NCI-H345 treated with DMSO at 0.1 percent for 48 hours (cell line): ENCODE results near the gene GRK6.

Source experiments
- DNase-seq: peaks from one replicate; lab custom pipeline; 2025; ENCODE audit not compliant: unreplicated experiment; lab: John Stamatoyannopoulos, UW

GRK6 gene

GRCh38 chr5:177426566-177427210 is at the start of gene GRK6:
Gene GRK6 (plus strand): TSS chr5:177426676. CDS start chr5:177426846, 170 bp downstream.
- no peak for DNase-seq

GRCh38 chr5:177377851-177378776 is 48.4 kb upstream of the GRK6 start:
- DNase-seq, result no peak

- DNase-seq, result no peak
Observed at GRCh38 chr5:177378884-177379883, 47.3 kb upstream of the GRK6 start.

- DNase-seq, result no peak
Observed at GRCh38 chr5:177380805-177381126, 45.7 kb upstream of the GRK6 start.

- DNase-seq, result no peak
Observed at GRCh38 chr5:177382423-177383029, 44.0 kb upstream of the GRK6 start.

- DNase-seq, result no peak
Observed at GRCh38 chr5:177383181-177383580, 43.3 kb upstream of the GRK6 start.

- DNase-seq, result no peak
Observed at GRCh38 chr5:177384134-177384533, 42.3 kb upstream of the GRK6 start, which contains the start of gene SLC34A1. Gene SLC34A1 (plus strand): TSS chr5:177384434. CDS start chr5:177385742, 1,308 bp downstream.

GRCh38 chr5:177385720-177386119 is 40.8 kb upstream of the GRK6 start:
- no peak for DNase-seq

- DNase-seq, result no peak
Observed at GRCh38 chr5:177386542-177386941, 39.9 kb upstream of the GRK6 start.

- DNase-seq, result no peak
Observed at GRCh38 chr5:177387405-177387804, 39.1 kb upstream of the GRK6 start.

GRCh38 chr5:177388521-177389052 is 37.9 kb upstream of the GRK6 start:
- DNase-seq, result no peak

- no peak for DNase-seq
Observed at GRCh38 chr5:177389241-177390169, 37.0 kb upstream of the GRK6 start.

GRCh38 chr5:177390363-177391300 is 35.8 kb upstream of the GRK6 start:
- peak; percentile 72 for DNase-seq

- no peak for DNase-seq
Observed at GRCh38 chr5:177392765-177393164, 33.7 kb upstream of the GRK6 start.

- no peak for DNase-seq
Observed at GRCh38 chr5:177393206-177393765, 33.2 kb upstream of the GRK6 start.

GRCh38 chr5:177393990-177394389 is 32.5 kb upstream of the GRK6 start:
- DNase-seq, result no peak

GRCh38 chr5:177396078-177396477 is 30.4 kb upstream of the GRK6 start:
- DNase-seq, result no peak

GRCh38 chr5:177396807-177397206 is 29.7 kb upstream of the GRK6 start:
- no peak for DNase-seq
